Peyer's patch (tissue), 4 donors: ENCODE data around the gene PRPF19. TPM values are rescaled to one million over a fixed set of nuclear protein-coding genes. Genes with fewer than 3 reads are reported as not detected.

Source experiments
- DNase-seq, 3 donors: peaks; one replicate each; pipeline ENCODE4 v3.0.0-alpha.2; 2017 to 2019
- H3K27ac ChIP-seq, 4 donors: fragments of 200-600 bp; sonication (generic); one replicate each; pipeline ENCODE4 v1.5.1; 2016 to 2019
- H3K27me3 ChIP-seq, 2 donors: fragments of 200-600 bp; sonication (generic); one replicate each; pipeline ENCODE4 v1.5.1; 2019
- H3K36me3 ChIP-seq, 3 donors: fragments of 200-600 bp; sonication (generic); one replicate each; pipeline ENCODE4 v1.5.1; 2016 to 2019
- H3K4me1 ChIP-seq, 4 donors: fragments of 200-600 bp; sonication (generic); one replicate each; pipeline ENCODE4 v1.5.1; 2016 to 2019
- H3K4me3 ChIP-seq, 4 donors: fragments of 200-600 bp; sonication (generic); 1 replicate in 3 of 4; 2 replicates in 1 of 4; pipeline ENCODE4 v1.5.1; 2016 to 2019; ENCODE audit warnings: mild to moderate bottlenecking in 1 of 4
- H3K9me3 ChIP-seq, 4 donors: fragments of 200-600 bp; sonication (generic); one replicate each; pipeline ENCODE4 v1.5.1; 2016 to 2019; ENCODE audit warnings: mild to moderate bottlenecking in 1 of 4
- POLR2A ChIP-seq, 2 donors: fragments of 450-650 bp; IDR thresholded peaks; one replicate each; pipeline ENCODE4 v1.5.1; 2017; ENCODE audit warnings: antibody characterized with exemption in 2 of 2, mild to moderate bottlenecking in 2 of 2, moderate library complexity in 2 of 2
- total RNA-seq, 4 donors: library from RNA; depleted of rRNA; stranded (reverse); fragments of >200 nt; gene quantifications; one replicate each; pipeline ENCODE4 v1.1.0, GENCODE V29; 2016
- TF ChIP-seq, protein P1 (sequence below), 6 experiments: fragments of 450-650 bp in 4 of 6; fragments of 200-600 bp in 2 of 6; sonication (generic) in 1 of 6; IDR thresholded peaks; one replicate each; pipeline ENCODE4 v1.5.1; 2017 to 2019; ENCODE audit warnings: antibody characterized with exemption in 6 of 6, mild to moderate bottlenecking in 3 of 6, moderate library complexity in 1 of 6

The PRPF19 gene
- total RNA-seq, 4 donors from 2014 or later: 36.1 to 53.4 (median 46.5) TPM

DNA sequence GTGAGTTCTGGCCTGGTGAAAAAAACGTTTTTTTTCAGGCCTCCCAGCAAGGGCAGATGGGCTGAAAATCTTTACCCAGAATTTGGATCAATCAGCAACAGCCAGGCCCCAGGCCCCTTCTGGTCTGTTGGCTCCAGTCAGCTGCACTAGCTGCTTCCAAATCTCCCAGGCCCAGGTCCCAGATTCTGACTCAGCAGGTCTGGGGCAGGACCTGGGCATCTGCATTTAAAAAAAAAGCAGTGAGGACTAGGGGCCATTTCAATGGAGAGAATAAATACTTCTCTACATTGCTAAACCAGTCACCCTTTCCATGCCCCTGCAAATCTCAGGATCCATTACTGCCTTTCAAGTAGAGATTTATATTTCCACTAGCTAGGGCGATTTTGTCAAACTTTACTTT lies 41.3 kb upstream of the PRPF19 start:
- Histone ChIP-seq H3K27me3 (no peaks in the 10 kb centered on the region), H3K4me1 (peaks cover 0 to 8% (median under 1%) of the 10 kb centered on the region in 4 donors), H3K4me3 (no peak overlapping the region), H3K36me3 (no peaks in the 10 kb centered on the region), H3K9me3 (no peaks in the 10 kb centered on the region), H3K27ac (no peak overlapping the region)
- TF ChIP-seq POLR2A (IDR thresholded peaks at IDR 0.05): no peak
- TF ChIP-seq, protein P1, sequence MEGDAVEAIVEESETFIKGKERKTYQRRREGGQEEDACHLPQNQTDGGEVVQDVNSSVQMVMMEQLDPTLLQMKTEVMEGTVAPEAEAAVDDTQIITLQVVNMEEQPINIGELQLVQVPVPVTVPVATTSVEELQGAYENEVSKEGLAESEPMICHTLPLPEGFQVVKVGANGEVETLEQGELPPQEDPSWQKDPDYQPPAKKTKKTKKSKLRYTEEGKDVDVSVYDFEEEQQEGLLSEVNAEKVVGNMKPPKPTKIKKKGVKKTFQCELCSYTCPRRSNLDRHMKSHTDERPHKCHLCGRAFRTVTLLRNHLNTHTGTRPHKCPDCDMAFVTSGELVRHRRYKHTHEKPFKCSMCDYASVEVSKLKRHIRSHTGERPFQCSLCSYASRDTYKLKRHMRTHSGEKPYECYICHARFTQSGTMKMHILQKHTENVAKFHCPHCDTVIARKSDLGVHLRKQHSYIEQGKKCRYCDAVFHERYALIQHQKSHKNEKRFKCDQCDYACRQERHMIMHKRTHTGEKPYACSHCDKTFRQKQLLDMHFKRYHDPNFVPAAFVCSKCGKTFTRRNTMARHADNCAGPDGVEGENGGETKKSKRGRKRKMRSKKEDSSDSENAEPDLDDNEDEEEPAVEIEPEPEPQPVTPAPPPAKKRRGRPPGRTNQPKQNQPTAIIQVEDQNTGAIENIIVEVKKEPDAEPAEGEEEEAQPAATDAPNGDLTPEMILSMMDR (IDR thresholded peaks at IDR 0.05): no peak
- DNase-seq: no peak

DNA sequence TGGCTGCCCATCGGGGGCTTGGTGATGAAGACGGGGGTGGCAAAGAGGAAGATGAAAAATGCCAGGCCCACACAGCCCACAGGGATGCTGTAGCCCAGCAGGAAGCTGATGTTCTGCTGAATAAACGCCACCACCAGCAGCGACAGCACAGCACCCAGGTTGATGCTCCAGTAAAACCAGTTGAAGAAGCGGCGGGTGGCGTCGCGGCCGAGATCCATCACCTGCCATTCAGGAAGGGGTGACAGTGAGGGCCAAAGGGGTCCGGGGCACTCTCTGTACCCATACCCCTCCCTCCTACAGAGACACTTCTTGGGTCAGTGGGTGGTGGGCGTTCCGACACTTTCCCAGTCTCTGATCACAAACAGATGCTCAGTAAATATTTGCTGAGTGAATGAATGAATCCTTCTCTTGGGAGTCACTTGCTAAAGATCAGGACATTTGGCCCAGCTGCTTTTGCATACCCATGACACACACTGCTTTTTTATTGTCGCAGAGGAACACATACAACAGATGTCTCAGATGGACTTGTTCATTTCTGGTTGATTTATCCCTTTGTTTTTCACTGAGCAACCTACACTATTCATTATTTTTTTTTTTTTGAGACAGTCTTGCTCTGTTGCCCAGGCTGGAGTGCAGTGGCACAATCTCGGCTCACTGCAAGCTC lies 40.3 kb upstream of the PRPF19 start:
- TF ChIP-seq, protein P1 (IDR thresholded peaks at IDR 0.05): no peak
- no peak for TF ChIP-seq POLR2A (IDR thresholded peaks at IDR 0.05)
- peaks cover 0 to 8% (median 2%) of the 10 kb centered on the region in 4 donors for H3K4me1 ChIP-seq
- no peaks in the 10 kb centered on the region for H3K27me3 ChIP-seq
- no peak overlapping the region for H3K4me3 ChIP-seq
- DNase-seq: no peak
- H3K36me3 ChIP-seq: peaks cover 0 to 8% (median 0%) of the 10 kb centered on the region in 3 donors
- H3K27ac ChIP-seq: no peak overlapping the region
- no peaks in the 10 kb centered on the region for H3K9me3 ChIP-seq

DNA sequence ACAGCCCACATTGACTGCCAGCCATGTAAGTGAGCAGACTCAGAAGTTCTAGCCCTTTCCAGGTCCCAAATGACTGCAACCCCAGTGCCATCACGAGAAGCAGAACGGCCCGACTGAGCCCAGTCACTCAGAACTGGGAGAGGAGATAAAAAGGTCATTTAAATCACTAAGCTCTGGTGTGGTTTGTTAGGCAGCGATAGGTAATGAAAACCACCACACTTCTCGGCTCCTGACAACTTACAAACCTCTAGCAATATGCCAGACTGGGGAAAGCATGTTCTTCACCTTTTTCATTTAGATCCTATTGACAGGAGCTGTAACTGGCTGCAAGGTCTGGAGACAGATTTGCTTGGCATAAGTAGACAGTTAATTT lies 38.9 kb upstream of the PRPF19 start:
- H3K36me3 ChIP-seq: peaks cover 0 to 10% (median 0%) of the 10 kb centered on the region in 3 donors

DNA sequence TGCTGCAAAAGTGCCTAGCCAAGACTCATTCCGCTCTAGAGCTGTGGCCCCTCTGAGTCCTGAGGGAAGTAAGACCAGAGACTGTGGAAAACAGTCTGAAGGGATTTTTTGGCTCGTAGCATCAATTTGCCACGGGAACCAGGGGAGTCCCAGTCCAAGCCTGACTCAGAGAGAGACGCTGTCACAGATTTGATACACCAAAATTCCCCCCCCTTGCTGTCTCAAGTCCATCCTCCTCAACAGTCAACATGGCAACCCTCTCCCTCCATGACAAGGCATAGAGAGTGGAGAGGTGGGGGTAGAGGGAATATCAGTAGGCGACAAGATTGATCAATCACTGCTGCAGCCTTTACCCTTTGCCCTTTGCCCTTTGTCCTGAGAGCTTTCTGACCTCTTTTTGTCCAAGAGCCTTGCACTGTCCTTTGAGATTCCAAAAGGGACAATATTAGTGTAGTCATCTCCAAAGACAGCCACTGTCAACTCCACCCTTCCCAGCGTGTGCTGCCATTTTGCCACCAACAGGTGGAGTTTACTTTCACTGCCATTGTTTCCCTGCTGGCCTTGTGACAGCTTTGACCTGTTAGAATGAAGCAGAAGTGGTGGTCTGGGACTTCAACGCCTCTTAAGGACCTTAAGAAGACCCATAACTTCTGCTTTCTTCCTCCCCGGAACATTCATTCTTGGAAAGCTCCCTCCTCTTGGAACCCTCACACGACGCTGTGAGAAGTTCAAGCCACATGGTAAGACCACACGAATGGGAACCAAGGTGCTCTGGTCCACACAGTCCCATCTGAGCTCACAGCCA lies 38.3 kb upstream of the PRPF19 start:
- no peak for DNase-seq
- H3K4me3 ChIP-seq: no peak overlapping the region
- TF ChIP-seq POLR2A (IDR thresholded peaks at IDR 0.05): no peak
- TF ChIP-seq, protein P1 (IDR thresholded peaks at IDR 0.05): peak in 4 of 6 experiments; percentile 14 to 21 (median 20)
- no peaks in the 10 kb centered on the region for H3K9me3 ChIP-seq
- no peaks in the 10 kb centered on the region for H3K27me3 ChIP-seq
- H3K27ac ChIP-seq: no peak overlapping the region
- peaks cover 0 to 10% (median 0%) of the 10 kb centered on the region in 3 donors for H3K36me3 ChIP-seq
- H3K4me1 ChIP-seq: peaks cover 0 to 4% (median 1%) of the 10 kb centered on the region in 4 donors

More for the DNA sequence above, 38.9 kb upstream of the PRPF19 start:
- H3K4me1 ChIP-seq: peaks cover 0 to 4% (median 1%) of the 10 kb centered on the region in 4 donors
- no peak for TF ChIP-seq POLR2A (IDR thresholded peaks at IDR 0.05)
- TF ChIP-seq, protein P1 (IDR thresholded peaks at IDR 0.05): no peak
- H3K27ac ChIP-seq: no peak overlapping the region
- H3K27me3 ChIP-seq: no peaks in the 10 kb centered on the region
- H3K4me3 ChIP-seq: no peak overlapping the region
- H3K9me3 ChIP-seq: no peaks in the 10 kb centered on the region
- no peak for DNase-seq

DNA sequence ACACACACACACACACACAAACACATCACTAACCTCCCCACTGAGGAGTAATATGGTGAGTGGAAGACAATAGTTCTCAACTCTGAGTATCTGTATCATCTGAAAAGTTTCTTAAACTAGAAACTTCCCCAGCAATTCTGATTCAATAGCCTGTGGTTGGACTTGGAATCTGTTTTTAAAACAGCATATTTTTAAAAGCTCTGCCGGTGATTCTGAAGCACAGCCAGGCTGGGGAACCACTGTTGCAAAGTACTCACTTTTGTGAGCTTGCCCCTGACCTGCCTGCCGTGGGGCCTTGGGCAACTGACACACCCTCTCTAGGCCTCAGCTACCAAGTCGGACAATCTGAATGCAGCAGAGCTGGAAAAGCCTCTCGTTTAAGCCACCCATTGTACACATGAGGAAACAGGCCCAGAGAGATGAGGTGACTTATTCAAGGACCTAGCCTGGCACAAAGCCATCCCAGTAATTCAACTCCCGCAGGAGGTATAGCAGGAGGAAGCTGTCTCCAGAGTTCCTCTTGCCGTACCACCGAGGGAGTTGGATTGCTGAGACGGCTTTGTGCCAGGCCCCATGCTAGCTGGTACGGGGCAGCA lies 36.7 kb upstream of the PRPF19 start:
- H3K4me3 ChIP-seq: no peak overlapping the region
- TF ChIP-seq, protein P1 (IDR thresholded peaks at IDR 0.05): no peak
- TF ChIP-seq POLR2A (IDR thresholded peaks at IDR 0.05): no peak
- no peaks in the 10 kb centered on the region for H3K9me3 ChIP-seq
- DNase-seq: no peak
- no peaks in the 10 kb centered on the region for H3K27me3 ChIP-seq
- peaks cover 0 to 4% (median 1%) of the 10 kb centered on the region in 4 donors for H3K4me1 ChIP-seq
- H3K27ac ChIP-seq: no peak overlapping the region
- H3K36me3 ChIP-seq: peaks cover 0 to 10% (median 0%) of the 10 kb centered on the region in 3 donors
